HCT116 (cell line): ENCODE results near the gene TGFBR1. TPM values are rescaled to one million over a fixed set of nuclear protein-coding genes. Genes with fewer than 3 reads are reported as not detected.
A peak's percentile ranks its signal among the peaks of the same experiment; 100 is the strongest.

ENCODE experiments used
- ATAC-seq: fragments of 200-7000 bp; cut with Tn5 transposase; 2 replicates; pipeline ENCODE4 v1.9.1; 2020; ENCODE audit warnings: mild to moderate bottlenecking, moderate library complexity
- BruUV-seq: library from RNA; stranded (reverse); fragments of 400-500 nt; replicated peaks from 2 replicates; lab custom pipeline; 2021; lab: Mats Ljungman, UMichigan
- CTCF ChIA-PET: fragments of 300-600 bp; sonication (Branson Sonifier 250); formaldehyde crosslinking; loops from one replicate; lab custom pipeline; 2021; ENCODE audit warnings: antibody characterized with exemption; lab: Charles Lee
- POLR2A ChIA-PET: fragments of 300-600, 350-600 bp; sonication (Branson Sonifier 250); formaldehyde crosslinking; loops from one replicate; lab custom pipeline; 2021; ENCODE audit warnings: antibody characterized with exemption; lab: Charles Lee
- RAD21 ChIA-PET, 2 experiments: fragments of 300-600 bp; sonication (Branson Sonifier 250); formaldehyde crosslinking; loops; one replicate each; lab custom pipeline; 2023; ENCODE audit warnings: low total read pairs in 2 of 2; ENCODE audit not compliant: uncharacterized antibody in 2 of 2, unreplicated experiment in 2 of 2, low non-redundant PET in 1 of 2; lab: Charles Lee
- DNase-seq: peaks from one replicate; pipeline ENCODE4 v3.0.0-alpha.2; 2010; ENCODE audit warnings: low read depth, low spot score
- H2AFZ ChIP-seq: fragments of 200-600 bp; shearing (Covaris generic), sonication (generic); 2 replicates; pipeline ENCODE4 v1.6.1; 2017; ENCODE audit warnings: low read depth, mixed run types, mixed read lengths, antibody characterized with exemption, low read length; ENCODE audit not compliant: poor library complexity, severe bottlenecking
- H3K27ac ChIP-seq: 2 replicates; pipeline ENCODE4 v1.5.1; 2012; ENCODE audit warnings: low read depth, low read length
- H3K27me3 ChIP-seq: fragments of 200-600 bp; sonication (generic); 2 replicates; pipeline ENCODE4 v1.6.1; 2016; ENCODE audit warnings: mixed run types, low read length, mixed read lengths; ENCODE audit not compliant: insufficient read depth
- H3K36me3 ChIP-seq, 2 experiments: fragments of 200-500 bp in 1 of 2; fragments of 200-600 bp in 1 of 2; sonication (Bioruptor generic) in 1 of 2; sonication (generic) in 1 of 2; 2 replicates each; pipeline versions ENCODE4 v1.5.1 to v1.6.1; 2014 to 2016; ENCODE audit warnings: low read length in 2 of 2, inconsistent platforms in 1 of 2, mixed read lengths in 1 of 2, mixed run types in 1 of 2; ENCODE audit not compliant: insufficient read depth in 2 of 2, control insufficient read depth in 1 of 2
- H3K4me1 ChIP-seq, 2 experiments: fragments of 200-600 bp in 1 of 2; sonication (generic) in 1 of 2; 2 replicates each; pipeline versions ENCODE4 v1.5.1 to v1.6.1; 2012 to 2017; ENCODE audit warnings: low read length in 2 of 2, inconsistent platforms in 1 of 2, mild to moderate bottlenecking in 1 of 2, mixed read lengths in 1 of 2, mixed run types in 1 of 2, moderate library complexity in 1 of 2; ENCODE audit not compliant: insufficient read depth in 2 of 2, control insufficient read depth in 1 of 2
- H3K4me2 ChIP-seq: fragments of 200-600 bp; sonication (generic); 2 replicates; pipeline ENCODE4 v1.6.1; 2017; ENCODE audit warnings: mixed run types, low read length, mixed read lengths
- H3K4me3 ChIP-seq, 2 experiments: fragments of 200-600 bp in 1 of 2; sonication (generic) in 1 of 2; replicated peaks in 1 of 2; 2 replicates each; pipeline ENCODE4 v1.5.1; 2011 to 2016; ENCODE audit warnings: low read length in 2 of 2, control low read depth in 1 of 2, low read depth in 1 of 2, mild to moderate bottlenecking in 1 of 2, mixed read lengths in 1 of 2, mixed run types in 1 of 2
- H3K79me2 ChIP-seq: fragments of 200-600 bp; sonication (generic); 2 replicates; pipeline ENCODE4 v1.6.1; 2017; ENCODE audit warnings: mild to moderate bottlenecking, mixed run types, low read length, moderate library complexity, mixed read lengths; ENCODE audit not compliant: insufficient read depth
- H3K9ac ChIP-seq: fragments of 200-600 bp; sonication (generic); 2 replicates; pipeline ENCODE4 v1.6.1; 2016; ENCODE audit warnings: low read length, mixed read lengths
- H3K9me2 ChIP-seq: fragments of 200-600 bp; sonication (generic), shearing (Covaris generic); 2 replicates; pipeline ENCODE4 v1.6.1; 2017; ENCODE audit warnings: mixed run types, mild to moderate bottlenecking, moderate library complexity; ENCODE audit not compliant: insufficient read depth
- H3K9me3 ChIP-seq, 2 experiments: fragments of 200-500 bp in 1 of 2; fragments of 200-600 bp in 1 of 2; sonication (Bioruptor generic) in 1 of 2; sonication (generic) in 1 of 2; 2 replicates each; pipeline ENCODE4 v1.6.1; 2014 to 2017; ENCODE audit warnings: low read length in 2 of 2, mixed read lengths in 2 of 2, inconsistent platforms in 1 of 2, low read depth in 1 of 2, mild to moderate bottlenecking in 1 of 2, mixed run types in 1 of 2, moderate library complexity in 1 of 2; ENCODE audit not compliant: control insufficient read depth in 1 of 2, insufficient read depth in 1 of 2
- H4K20me1 ChIP-seq: fragments of 200-600 bp; sonication (generic), shearing (Covaris generic); 2 replicates; pipeline ENCODE4 v1.6.1; 2017; ENCODE audit warnings: mixed run types, mild to moderate bottlenecking, moderate library complexity; ENCODE audit not compliant: insufficient read depth
- ATF3 ChIP-seq: IDR thresholded peaks from 2 replicates; pipeline ENCODE4 v1.6.1; 2012
- CEBPB ChIP-seq: IDR thresholded peaks from 2 replicates; pipeline ENCODE4 v1.6.1; 2012; ENCODE audit warnings: low read depth
- CTCF ChIP-seq, 3 experiments: fragments of 200-600 bp in 1 of 3; sonication (generic) in 1 of 3; IDR thresholded peaks in 2 of 3; conservative IDR thresholded peaks in 1 of 3; 2 replicates each; pipeline ENCODE4 v1.5.1; 2012 to 2017; ENCODE audit warnings: low read depth in 2 of 3, low read length in 2 of 3, antibody characterized with exemption in 1 of 3, borderline replicate concordance in 1 of 3, control low read depth in 1 of 3, mild to moderate bottlenecking in 1 of 3, mixed read lengths in 1 of 3, mixed run types in 1 of 3, moderate library complexity in 1 of 3; ENCODE audit not compliant: insufficient read depth in 1 of 3
- ELF1 ChIP-seq: IDR thresholded peaks from 2 replicates; pipeline ENCODE4 v1.6.1; 2012; ENCODE audit warnings: low read depth, borderline replicate concordance
- EZH2 ChIP-seq: fragments of 200-600 bp; sonication (generic); IDR thresholded peaks from 2 replicates; pipeline ENCODE4 v1.6.1; 2017; ENCODE audit warnings: antibody characterized with exemption, mixed run types
- FOSL1 ChIP-seq: IDR thresholded peaks from 2 replicates; pipeline ENCODE4 v1.6.1; 2012; ENCODE audit warnings: low read depth
- JUND ChIP-seq: IDR thresholded peaks from 2 replicates; pipeline ENCODE4 v1.6.1; 2012
- MAX ChIP-seq: IDR thresholded peaks from 2 replicates; pipeline ENCODE4 v1.6.1; 2012
- RAD21 ChIP-seq: IDR thresholded peaks from 2 replicates; pipeline ENCODE4 v1.6.1; 2012; ENCODE audit warnings: low read depth, mild to moderate bottlenecking
- SP1 ChIP-seq: IDR thresholded peaks from 2 replicates; pipeline ENCODE4 v1.6.1; 2012; ENCODE audit warnings: low read depth
- intact Hi-C: fragments of 100-400 bp; cut with micrococcal nuclease; formaldehyde crosslinking; loops from 2 replicates; pipeline ENCODE4 v1.10.0; 2022
- total RNA-seq: library from RNA; stranded (reverse); gene quantifications from one replicate; pipeline ENCODE4 v1.2.1, GENCODE V29; 2021; ENCODE audit not compliant: unreplicated experiment

The TGFBR1 gene
- total RNA-seq, 1 experiment from 2014 or later: 26.6 TPM

GRCh38 chr9:99197124-99197630, 92.3 kb downstream of the TGFBR1 start:
- Histone ChIP-seq H3K27me3 (peaks cover 3% of the 10 kb centered on the region; the same call in 1 of the 2 replicates), H3K9me3 (no peaks in the 10 kb centered on the region), H3K9ac (no peak overlapping the region), H3K27ac (no peak overlapping the region), H3K4me2 (no peak overlapping the region), H2AFZ (no peak overlapping the region), H3K36me3 (no peaks in the 10 kb centered on the region), H3K9me2 (no peaks in the 10 kb centered on the region), H3K79me2 (no peaks in the 10 kb centered on the region), H4K20me1 (no peaks in the 10 kb centered on the region), H3K4me1 (no peaks in the 10 kb centered on the region), H3K4me3 (no peak overlapping the region)
- BruUV-seq: no TSS peak
- TF ChIP-seq CTCF (IDR thresholded peaks at IDR 0.05 in 2 of 3, conservative IDR thresholded peaks at IDR 0.05 in 1 of 3; ENCODE audit: borderline replicate concordance in 1 of 3, insufficient read depth in 1 of 3, low read depth in 2 of 3, low read length in 2 of 3) (peak in 2 of 3 experiments; percentile 11 to 13; a peak in 2 of 6 replicates), RAD21 (no peak), CEBPB (no peak), FOSL1 (no peak), MAX (no peak), JUND (no peak)
- ATAC-seq (peak; percentile 44), DNase-seq (no peak)
- CTCF ChIA-PET: interaction anchor here (1.2 kb wide), 1 partner anchor 12 kb away, joined by 4 read pairs; no protein-coding TSS in a partner anchor
- RAD21 ChIA-PET: no interaction called here
- intact Hi-C loops: no loop called here
- POLR2A ChIA-PET: no interaction called here

GRCh38 chr9:99197987-99198386, 93.1 kb downstream of the TGFBR1 start:
- H3K27ac ChIP-seq: no peak overlapping the region
- no peak overlapping the region for H3K4me3 ChIP-seq
- H3K9me3 ChIP-seq: no peaks in the 10 kb centered on the region
- H3K27me3 ChIP-seq: peaks cover 3% of the 10 kb centered on the region; the same call in 1 of the 2 replicates
- no peaks in the 10 kb centered on the region for H3K9me2 ChIP-seq
- H3K79me2 ChIP-seq: no peaks in the 10 kb centered on the region
- no peak for TF ChIP-seq JUND
- no peak for TF ChIP-seq ATF3
- no peak for TF ChIP-seq CTCF (IDR thresholded peaks at IDR 0.05 in 2 of 3, conservative IDR thresholded peaks at IDR 0.05 in 1 of 3; ENCODE audit: borderline replicate concordance in 1 of 3, insufficient read depth in 1 of 3, low read depth in 2 of 3, low read length in 2 of 3)
- no peak for TF ChIP-seq EZH2
- TF ChIP-seq ELF1: no peak
- TF ChIP-seq SP1: no peak
- H3K4me1 ChIP-seq: no peaks in the 10 kb centered on the region
- no peak for DNase-seq
- POLR2A ChIA-PET: interaction anchor here (0.6 kb wide), 1 partner anchor 14 kb away, joined by 3 read pairs; no protein-coding TSS in a partner anchor
- RAD21 ChIA-PET: no interaction called here
- intact Hi-C loops: no loop called here
- no peak for ATAC-seq
- no TSS peak for BruUV-seq
- H4K20me1 ChIP-seq: no peaks in the 10 kb centered on the region
- CTCF ChIA-PET: interaction anchor here (1.2 kb wide), 1 partner anchor 13 kb away, joined by 4 read pairs; no protein-coding TSS in a partner anchor
- H3K9ac ChIP-seq: no peak overlapping the region
- no peak overlapping the region for H2AFZ ChIP-seq
- no peaks in the 10 kb centered on the region for H3K36me3 ChIP-seq
- no peak overlapping the region for H3K4me2 ChIP-seq
